Left colon (tissue), 2 donors: ENCODE measurements around the gene CMIP. TPM values are rescaled to one million over a fixed set of nuclear protein-coding genes. Genes with fewer than 3 reads are reported as not detected.
A peak's percentile ranks its signal among the peaks of the same experiment; 100 is the strongest.

ENCODE experiments used
- ATAC-seq: fragments of 200-7000 bp; cut with Tn5 transposase; one replicate; pipeline ENCODE4 v1.9.1; 2020; ENCODE audit warnings: mild to moderate bottlenecking, moderate library complexity
- DNase-seq, 2 donors: peaks; one replicate each; pipeline ENCODE4 v3.0.0-alpha.2; 2020
- intact Hi-C, 2 donors: fragments of 100-400 bp; cut with DNase I in 1 of 2; cut with micrococcal nuclease in 1 of 2; formaldehyde crosslinking; loops; one replicate each; pipeline versions ENCODE4 v1.11.2 to v1.14.0; 2022; cut with DNase I, micrococcal nuclease
- total RNA-seq, 2 donors: library from RNA; stranded (reverse); fragmentation: NEBNext Ultra II Directional; extraction: Animal tissue kit (Norgen Biotek cat#: 25700); gene quantifications; one replicate each; pipeline ENCODE4 v1.2.1, GENCODE V29; 2021
- donor health status: DM: no; HTN: no; CAD: no.
- donor health status: DM: yes; HTN: yes; CAD: no.

The CMIP gene
- total RNA-seq, 2 donors from 2014 or later = 81.8 to 84.5 TPM

DNA sequence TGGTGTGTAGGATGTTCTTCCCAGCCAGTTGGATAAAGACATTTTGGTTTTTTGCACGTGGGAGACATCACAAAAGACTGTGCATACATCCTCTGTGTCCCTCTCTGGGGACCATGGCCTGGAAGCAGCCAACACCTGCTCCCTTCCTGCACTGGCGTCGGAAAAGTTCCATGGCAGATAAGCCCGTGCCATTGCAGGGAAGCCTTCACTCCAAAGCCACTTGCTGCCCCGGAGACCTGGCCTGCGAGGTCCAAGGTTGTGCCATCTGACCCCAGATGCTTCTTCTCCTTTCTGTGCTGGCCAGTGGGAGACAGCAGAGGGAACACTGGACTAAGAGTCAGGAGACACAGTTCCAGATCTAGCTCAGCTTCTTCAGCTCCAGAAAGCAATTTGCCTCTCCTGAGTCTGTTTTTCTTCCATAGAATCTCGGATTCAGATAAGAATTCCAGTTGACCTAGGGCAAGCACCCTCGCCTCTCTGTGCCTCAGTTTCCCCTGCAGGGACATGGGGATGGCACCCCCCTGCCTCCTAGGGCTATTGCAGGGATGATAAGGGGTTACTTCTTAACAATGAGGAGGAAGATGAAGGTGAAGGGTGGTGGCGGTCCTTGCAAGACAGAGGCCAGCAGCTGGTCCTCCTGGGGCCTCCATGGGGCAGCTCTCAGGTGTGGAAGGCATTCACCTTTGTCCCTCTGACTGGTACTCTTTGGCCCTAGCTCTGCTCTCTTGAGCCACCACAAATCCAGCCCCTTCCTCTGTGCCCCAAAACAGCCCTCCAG is 134.2 kb downstream of the CMIP start:
- no peak for ATAC-seq
- no peak for DNase-seq
- intact Hi-C loops = no loop called here

- DNase-seq (peak; percentile 56 to 85), ATAC-seq (peak; percentile 91)
- intact Hi-C loops = no loop called here
Observed at GRCh38 chr16:81581107-81581506, 136.5 kb downstream of the CMIP start.

DNA sequence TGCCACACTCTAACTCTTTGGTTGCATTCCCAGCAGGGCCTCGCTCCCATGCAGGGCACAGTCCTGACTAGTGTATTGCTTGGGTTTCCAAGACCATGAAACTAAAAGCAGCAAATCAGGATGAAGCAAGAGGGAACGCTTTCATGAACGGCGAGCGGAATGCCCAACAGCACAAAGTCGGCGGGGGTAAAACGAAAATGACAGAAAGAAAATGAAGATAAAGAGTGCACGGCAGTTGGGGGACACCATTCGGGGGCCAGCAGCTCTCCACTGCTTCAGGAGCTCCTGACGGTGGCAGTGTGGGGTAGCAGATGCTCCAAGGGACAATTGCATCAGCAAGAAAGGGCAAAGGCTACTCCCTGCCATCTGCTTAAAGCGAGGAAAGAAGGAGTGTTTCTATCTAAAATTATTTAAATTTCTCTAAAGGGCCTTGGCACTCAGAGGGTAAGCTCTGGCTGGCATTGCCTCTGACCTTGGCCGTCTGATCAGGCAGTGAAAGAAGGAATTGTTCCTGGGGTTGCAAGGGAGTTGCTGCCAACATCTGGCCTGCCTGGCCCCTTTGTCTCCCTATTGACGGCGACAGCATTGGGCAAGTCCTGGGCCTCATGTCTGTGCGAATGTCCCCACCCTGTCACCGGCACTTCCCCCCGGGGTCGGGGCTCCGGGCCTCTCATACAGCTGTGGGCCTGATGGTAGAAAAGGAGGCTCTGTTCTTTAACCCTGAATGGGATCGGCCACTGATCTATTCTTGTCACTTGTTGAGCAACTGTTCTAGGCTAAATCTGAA is 138.2 kb downstream of the CMIP start:
- ATAC-seq = no peak
- intact Hi-C loops = no loop called here
- DNase-seq = no peak

GRCh38 chr16:81583893-81584631 is 139.5 kb downstream of the CMIP start:
- ATAC-seq (peak; percentile 58), DNase-seq (peak; percentile 64 to 66)
- intact Hi-C loops = no loop called here

DNA sequence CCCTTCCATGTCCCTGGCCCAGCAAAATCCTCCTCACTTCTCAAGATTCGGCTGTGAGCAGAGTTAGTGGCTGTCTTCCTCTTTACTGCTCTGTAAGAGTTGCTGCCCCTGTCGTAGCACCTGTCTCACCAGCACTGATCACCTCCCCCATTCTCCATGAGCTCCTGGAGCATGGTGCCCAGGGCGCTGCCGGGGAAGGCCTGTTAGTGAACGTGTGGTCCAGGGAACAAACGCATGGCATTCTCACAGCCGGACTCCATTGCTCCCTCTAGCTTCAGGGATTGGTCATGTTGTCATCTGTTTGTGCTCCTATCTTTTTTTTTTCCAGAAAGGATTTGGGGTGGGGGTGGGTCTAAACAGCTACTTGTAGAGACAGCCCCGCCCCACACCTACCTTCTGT is 141.2 kb downstream of the CMIP start:
- no peak for ATAC-seq
- DNase-seq = no peak
- intact Hi-C loops = no loop called here

DNA sequence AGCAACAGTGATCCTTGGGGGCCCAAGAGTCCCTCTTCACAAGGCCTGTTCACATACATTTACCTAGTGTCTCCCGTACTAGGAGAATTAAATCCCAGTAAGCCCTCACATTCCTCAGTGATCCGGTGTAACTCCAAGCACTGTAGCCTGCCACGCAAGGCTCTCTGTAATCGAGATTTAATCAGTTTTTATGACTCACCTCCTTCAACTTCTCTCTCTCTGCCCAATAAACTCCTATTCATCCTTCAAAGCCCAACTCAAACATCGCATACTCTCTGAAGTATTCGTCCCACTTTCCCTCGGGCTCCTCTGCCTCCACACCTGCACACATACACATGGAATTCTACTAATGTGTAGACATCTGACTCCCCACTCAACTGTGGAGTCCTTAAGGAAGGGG is 141.8 kb downstream of the CMIP start:
- ATAC-seq = no peak
- intact Hi-C loops = no loop called here
- DNase-seq = no peak

GRCh38 chr16:81586977-81587625 is 142.5 kb downstream of the CMIP start:
- ATAC-seq (no peak), DNase-seq (no peak)
- intact Hi-C loops = no loop called here

- ATAC-seq = no peak
- intact Hi-C loops = no loop called here
- no peak for DNase-seq
Observed at GRCh38 chr16:81587626-81588160, 143.1 kb downstream of the CMIP start.

- DNase-seq = no peak
- no peak for ATAC-seq
- intact Hi-C loops = no loop called here
Observed at GRCh38 chr16:81588326-81589081, 143.9 kb downstream of the CMIP start.

- ATAC-seq = no peak
- no peak for DNase-seq
- intact Hi-C loops = no loop called here
Observed at GRCh38 chr16:81589975-81590650, 145.5 kb downstream of the CMIP start.

GRCh38 chr16:81590714-81591544 is 146.3 kb downstream of the CMIP start:
- DNase-seq = no peak
- ATAC-seq = peak; percentile 19
- intact Hi-C loops = no loop called here

DNA sequence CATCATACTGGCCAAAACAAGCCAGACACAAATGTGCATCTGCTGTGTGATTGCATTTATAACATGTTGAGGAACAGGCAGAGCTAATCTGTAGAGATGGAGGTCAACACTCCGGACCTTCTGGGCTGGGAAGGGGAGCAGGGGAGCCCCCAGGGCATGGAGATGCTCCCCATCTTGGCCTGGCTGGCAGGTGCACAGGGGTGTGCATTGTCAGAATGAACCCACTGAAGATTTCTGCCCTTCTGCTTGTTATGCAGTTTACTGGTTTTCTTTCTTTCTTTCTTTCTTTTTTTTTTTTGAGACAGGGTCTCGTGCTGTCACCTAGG is 146.9 kb downstream of the CMIP start:
- intact Hi-C loops = no loop called here
- ATAC-seq = no peak

DNA sequence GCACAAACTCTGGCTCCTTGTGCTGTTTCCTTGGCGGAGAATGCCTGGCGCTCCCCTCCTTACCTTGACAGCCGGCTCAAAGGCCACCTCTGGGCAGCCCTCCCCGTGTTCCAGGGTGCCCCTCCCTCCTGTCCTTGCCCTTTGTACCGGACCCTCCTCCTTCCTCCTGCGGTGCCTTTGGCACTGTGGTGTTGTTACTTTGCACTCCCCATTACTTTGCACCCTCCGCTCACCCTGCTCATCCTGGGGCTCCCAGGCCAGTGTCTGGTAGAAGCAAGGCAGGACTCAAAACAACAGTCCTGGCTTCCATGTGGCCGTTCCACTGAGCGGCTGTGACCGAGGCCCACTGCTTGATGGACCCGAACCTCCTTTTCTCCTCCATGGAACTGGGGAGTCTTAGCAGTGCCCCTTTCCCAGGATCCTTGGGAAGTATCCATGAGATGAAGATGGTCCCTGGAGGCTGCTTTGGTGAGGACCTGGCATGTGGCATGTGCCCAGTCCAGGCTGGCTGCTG is 147.8 kb downstream of the CMIP start:
- ATAC-seq (peak; percentile 97), DNase-seq (peak; percentile 80 to 84)
- intact Hi-C loops = no loop called here

More for the DNA sequence above, 146.9 kb downstream of the CMIP start:
- no peak for DNase-seq

DNA sequence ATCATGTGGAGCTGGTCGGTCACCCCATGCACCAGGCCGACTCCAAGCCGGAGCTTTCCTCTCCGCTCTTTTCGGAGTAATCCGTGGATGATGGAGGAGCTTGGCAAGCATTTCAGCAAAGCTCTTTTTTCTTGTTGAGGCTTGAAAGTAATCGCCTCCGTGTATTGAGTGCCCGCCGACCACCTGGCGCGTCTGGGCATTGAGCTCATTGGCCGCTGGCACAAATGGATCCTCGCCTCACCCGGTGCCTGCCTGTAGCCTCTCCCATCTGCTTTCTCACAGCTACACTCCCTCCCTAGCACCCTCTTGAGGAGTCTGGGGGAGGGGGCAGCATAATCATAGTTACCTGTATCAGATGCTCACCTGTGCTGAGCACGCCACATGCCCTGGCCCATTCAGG is 148.9 kb downstream of the CMIP start:
- ATAC-seq (no peak), DNase-seq (no peak)
- intact Hi-C loops = no loop called here

DNA sequence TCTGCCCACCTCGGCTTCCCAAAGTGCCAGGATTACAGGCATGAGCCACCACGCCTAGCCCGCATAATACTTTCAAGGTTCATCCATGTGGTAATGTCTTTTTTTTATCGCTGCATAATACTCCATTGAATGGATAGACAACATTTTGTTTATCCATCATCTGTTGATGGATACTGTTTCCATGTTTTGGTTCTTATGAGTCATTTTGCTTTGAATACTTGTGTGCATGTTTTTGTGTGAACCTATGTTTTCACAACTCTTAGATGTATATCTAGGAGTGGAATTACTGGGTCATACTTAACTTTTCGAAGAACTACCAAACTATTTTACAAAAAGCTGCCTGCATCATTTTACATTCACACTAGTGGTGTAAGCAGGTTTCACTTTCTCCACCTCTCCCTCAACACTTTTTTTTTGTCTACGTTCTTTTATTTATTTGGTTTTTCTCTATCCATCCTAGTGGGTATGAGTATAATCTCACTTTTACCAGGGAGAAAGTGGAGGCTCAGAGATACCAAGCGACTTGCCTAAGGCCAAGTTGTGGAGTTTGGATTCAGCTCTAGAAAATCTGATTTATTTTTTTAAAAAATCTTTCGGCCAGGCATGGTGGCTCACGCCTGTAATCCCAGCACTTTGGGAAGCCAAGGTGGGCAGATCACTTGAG is 151.2 kb downstream of the CMIP start:
- ATAC-seq (no peak), DNase-seq (no peak)
- intact Hi-C loops = no loop called here

DNA sequence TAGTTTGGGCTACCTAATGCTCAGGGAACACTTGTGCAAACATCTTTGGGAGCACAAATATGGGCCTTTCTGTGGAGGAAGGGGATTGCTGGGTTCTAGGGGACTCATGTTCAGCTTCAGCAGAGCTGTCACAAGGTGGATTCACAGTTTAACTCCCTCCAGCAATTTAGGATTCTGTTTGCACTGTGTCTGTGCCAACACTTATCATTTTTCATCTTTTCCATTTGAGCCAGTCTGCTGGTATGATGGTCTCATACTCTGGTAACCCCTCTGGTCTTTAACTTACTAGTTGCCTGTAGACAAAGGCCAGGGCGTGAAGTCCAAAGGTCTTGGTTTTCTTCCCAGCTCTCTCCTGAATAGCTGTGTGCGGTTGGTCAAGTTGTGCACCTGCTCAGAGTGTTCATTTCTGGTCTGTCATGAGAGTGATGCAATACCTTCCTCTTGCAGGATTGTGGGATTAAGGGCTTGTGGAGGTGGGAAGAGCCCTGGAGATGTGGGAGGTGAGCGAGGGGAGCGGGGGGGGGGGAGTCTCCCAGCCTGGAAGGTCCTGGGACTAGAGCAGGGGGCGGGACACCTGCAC is 152.6 kb downstream of the CMIP start:
- intact Hi-C loops = no loop called here
- no peak for DNase-seq
- ATAC-seq = peak; percentile 52
